ENCODE data around the gene SPAG17. TPM values are rescaled to one million over a fixed set of nuclear protein-coding genes. Genes with fewer than 3 reads are reported as not detected.
A peak's percentile ranks its signal among the peaks of the same experiment; 100 is the strongest.

SPAG17 gene
- polyA plus RNA-seq, 1 experiment: not detected

DNA sequence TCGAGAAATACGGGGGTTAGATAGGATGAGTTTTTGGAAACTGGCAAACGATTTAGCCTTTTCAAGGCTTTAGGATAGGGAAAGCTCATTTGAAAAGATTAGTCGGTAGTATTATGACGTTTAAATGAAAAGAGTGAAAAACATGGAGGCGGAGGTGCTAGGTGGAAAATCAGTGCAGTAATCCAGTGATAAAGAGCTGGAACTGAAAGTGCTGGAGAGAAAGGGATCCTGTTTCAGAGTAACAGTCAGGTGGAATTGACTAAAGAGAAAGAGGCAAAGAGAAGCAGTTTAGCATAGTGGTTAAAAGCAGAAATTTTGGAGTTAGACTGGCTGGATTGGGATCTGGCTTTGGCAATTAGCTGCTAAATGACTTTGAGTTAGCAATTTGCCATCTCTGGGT is 254.5 kb downstream of the SPAG17 start:
- no peak for DNase-seq (ENCODE audit: low read depth, low spot score)
- peak overlapping the region; percentile 97 for H3K4me3 ChIP-seq (ENCODE audit: low read depth, low read length)
- POLR2A ChIA-PET: no interaction called here
- CTCF ChIA-PET: interaction anchor here (1.0 to 3.9 kb wide), 4 partner anchors 35 to 1205 kb away, joined by 4 to 28 read pairs (median 9); no protein-coding TSS in a partner anchor
- no peak overlapping the region for H3K27ac ChIP-seq (ENCODE audit: low read depth, low read length)
- TF ChIP-seq, protein P1, sequence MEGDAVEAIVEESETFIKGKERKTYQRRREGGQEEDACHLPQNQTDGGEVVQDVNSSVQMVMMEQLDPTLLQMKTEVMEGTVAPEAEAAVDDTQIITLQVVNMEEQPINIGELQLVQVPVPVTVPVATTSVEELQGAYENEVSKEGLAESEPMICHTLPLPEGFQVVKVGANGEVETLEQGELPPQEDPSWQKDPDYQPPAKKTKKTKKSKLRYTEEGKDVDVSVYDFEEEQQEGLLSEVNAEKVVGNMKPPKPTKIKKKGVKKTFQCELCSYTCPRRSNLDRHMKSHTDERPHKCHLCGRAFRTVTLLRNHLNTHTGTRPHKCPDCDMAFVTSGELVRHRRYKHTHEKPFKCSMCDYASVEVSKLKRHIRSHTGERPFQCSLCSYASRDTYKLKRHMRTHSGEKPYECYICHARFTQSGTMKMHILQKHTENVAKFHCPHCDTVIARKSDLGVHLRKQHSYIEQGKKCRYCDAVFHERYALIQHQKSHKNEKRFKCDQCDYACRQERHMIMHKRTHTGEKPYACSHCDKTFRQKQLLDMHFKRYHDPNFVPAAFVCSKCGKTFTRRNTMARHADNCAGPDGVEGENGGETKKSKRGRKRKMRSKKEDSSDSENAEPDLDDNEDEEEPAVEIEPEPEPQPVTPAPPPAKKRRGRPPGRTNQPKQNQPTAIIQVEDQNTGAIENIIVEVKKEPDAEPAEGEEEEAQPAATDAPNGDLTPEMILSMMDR (IDR thresholded peaks at IDR 0.05; ENCODE audit: low read depth, low read length): no peak
- no peaks in the 10 kb centered on the region; the same call in 1 of the 2 replicates for H3K9me3 ChIP-seq (ENCODE audit: control insufficient read depth, insufficient read depth, low read length)
- H3K27me3 ChIP-seq (ENCODE audit: control insufficient read depth, insufficient read depth, low read length): no peaks in the 10 kb centered on the region

DNA sequence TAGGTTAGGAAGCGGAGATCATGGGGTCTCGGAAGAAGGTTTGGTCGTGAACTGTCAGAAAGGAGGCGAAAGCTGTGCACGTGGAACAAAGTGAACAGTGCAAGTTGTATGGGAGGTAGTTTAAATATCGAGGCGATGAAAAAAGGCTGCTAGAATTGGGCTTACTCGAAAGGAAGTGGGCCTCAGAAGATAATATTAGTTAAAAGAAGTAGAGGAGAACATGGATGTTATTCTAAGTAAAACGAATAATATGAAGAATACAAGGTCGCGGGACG is 254.9 kb downstream of the SPAG17 start:
- CTCF ChIA-PET: interaction anchor here (1.0 to 3.9 kb wide), 4 partner anchors 34 to 1205 kb away, joined by 4 to 28 read pairs (median 9); no protein-coding TSS in a partner anchor
- H3K4me3 ChIP-seq (ENCODE audit: low read depth, low read length): peak overlapping the region; percentile 97
- DNase-seq (ENCODE audit: low read depth, low spot score): no peak
- TF ChIP-seq, protein P1 (IDR thresholded peaks at IDR 0.05; ENCODE audit: low read depth, low read length): no peak
- no peaks in the 10 kb centered on the region; the same call in 1 of the 2 replicates for H3K9me3 ChIP-seq (ENCODE audit: control insufficient read depth, insufficient read depth, low read length)
- no peaks in the 10 kb centered on the region for H3K27me3 ChIP-seq (ENCODE audit: control insufficient read depth, insufficient read depth, low read length)
- no peak overlapping the region for H3K27ac ChIP-seq (ENCODE audit: low read depth, low read length)
- POLR2A ChIA-PET: no interaction called here

DNA sequence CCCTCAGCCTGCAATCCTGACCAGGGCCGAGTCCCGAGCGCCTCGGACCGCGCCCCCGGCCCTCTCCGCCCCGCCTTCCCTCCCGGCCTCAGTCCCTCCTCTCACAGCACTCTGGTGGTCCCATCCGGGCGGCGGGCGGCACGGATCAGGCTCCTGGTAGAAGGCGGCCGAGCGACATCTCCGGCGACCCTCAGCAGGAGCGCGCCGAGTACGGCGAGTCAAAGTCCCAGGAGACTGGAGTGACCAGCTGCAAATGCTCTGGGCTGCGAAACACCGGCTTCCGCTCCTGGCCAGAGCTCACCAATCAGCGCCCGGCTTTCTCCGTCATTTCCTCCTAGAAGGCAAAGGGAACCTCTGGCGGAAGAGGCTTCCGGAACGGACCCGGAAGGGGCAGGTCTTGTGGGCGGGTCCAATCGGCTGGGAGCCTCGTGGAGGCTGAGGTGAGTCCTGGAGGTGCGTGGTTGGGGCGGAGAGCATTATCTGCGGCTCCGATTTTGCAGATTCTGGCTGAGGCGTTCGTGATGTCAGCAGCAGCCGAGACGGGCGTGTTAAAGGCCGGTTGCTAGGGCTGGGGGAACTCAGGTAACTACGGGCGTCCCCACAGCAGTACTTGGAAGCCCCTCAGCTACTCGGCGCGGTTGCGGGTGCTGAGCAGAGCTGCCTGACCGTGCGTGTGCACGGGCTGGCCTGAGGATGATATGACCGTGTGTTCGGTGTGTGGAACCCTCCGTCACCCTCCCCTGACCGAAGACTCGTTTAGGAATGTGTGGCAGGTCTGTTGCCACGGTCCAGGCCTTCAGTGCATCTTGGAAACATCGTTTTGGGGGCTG is 255.5 kb downstream of the SPAG17 start, which contains the start of the genes GDAP2 and WDR3:
Gene GDAP2 (minus strand): TSS at position 279 of the 830 bp plus-strand sequence. CDS start 9,264 bp downstream, outside the sequence.
Gene WDR3 (plus strand): TSS at position 397 of the 830 bp plus-strand sequence. CDS start 3,581 bp downstream, outside the sequence.
- Histone ChIP-seq H3K27ac (ENCODE audit: low read depth, low read length) (peak within 1 kb of the TSS; percentile 73), H3K27me3 (ENCODE audit: control insufficient read depth, insufficient read depth, low read length) (no peaks in the 10 kb centered on the region), H3K9me3 (ENCODE audit: control insufficient read depth, insufficient read depth, low read length) (no peaks in the 10 kb centered on the region; the same call in 1 of the 2 replicates), H3K4me3 (ENCODE audit: low read depth, low read length) (peak within 1 kb of the TSS; percentile 97)
- POLR2A ChIA-PET: interaction anchor here (1.0 kb wide), 1 partner anchor 420 kb away, joined by 4 read pairs; no protein-coding TSS in a partner anchor
- peak; percentile 87 for DNase-seq (ENCODE audit: low read depth, low spot score)
- CTCF ChIA-PET: interaction anchor here (0.6 to 3.9 kb wide), 12 partner anchors 14 to 1438 kb away, joined by 3 to 28 read pairs (median 4); no protein-coding TSS in a partner anchor
- TF ChIP-seq, protein P1 (IDR thresholded peaks at IDR 0.05; ENCODE audit: low read depth, low read length): no peak

DNA sequence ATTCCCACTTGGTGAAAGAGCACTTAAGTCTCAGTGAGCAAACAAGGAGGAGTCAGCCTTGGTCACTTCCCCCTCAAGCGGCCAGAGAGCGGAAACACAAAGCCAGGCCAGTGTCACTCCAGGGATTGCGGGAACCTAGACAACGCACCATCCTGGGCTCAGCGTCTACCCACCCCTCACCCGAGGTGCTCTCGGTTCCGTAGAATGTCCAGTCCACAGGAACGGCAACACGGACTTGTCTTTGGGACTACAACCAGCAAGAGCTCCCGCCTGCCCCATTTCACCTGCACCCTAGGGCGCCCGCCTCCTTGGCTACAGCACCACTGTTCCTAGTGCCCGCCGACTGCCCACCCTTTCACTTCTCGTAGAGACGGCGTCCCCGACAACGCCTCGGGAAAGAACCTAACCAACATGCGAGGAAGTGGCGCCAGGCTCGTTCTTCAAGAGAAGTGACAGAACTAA is 256.1 kb downstream of the SPAG17 start:
- Histone ChIP-seq H3K9me3 (ENCODE audit: control insufficient read depth, insufficient read depth, low read length) (no peaks in the 10 kb centered on the region; the same call in 1 of the 2 replicates), H3K27ac (ENCODE audit: low read depth, low read length) (peak overlapping the region; percentile 73), H3K4me3 (ENCODE audit: low read depth, low read length) (peak overlapping the region; percentile 97), H3K27me3 (ENCODE audit: control insufficient read depth, insufficient read depth, low read length) (no peaks in the 10 kb centered on the region)
- TF ChIP-seq, protein P1 (IDR thresholded peaks at IDR 0.05; ENCODE audit: low read depth, low read length): peak; percentile 26; the same call in 1 of the 2 replicates
- DNase-seq (ENCODE audit: low read depth, low spot score): peak; percentile 13
- ChIA-PET CTCF (interaction anchor here (0.6 to 3.9 kb wide), 16 partner anchors 14 to 1439 kb away, joined by 3 to 28 read pairs (median 4); no protein-coding TSS in a partner anchor), POLR2A (interaction anchor here (1.0 kb wide), 1 partner anchor 419 kb away, joined by 4 read pairs; no protein-coding TSS in a partner anchor)

Data from AG04450 (cell line).